ENCODE results near the gene PRSS8.
A peak's percentile ranks its signal among the peaks of the same experiment; 100 is the strongest.
"Not testable (repeated sequence)": the region's sequence is repeated elsewhere in the genome, so short reads cannot be mapped to it uniquely, and the experiment has no call there.

The PRSS8 gene

GRCh38 chr16:31143694-31144148 lies 8.2 kb upstream of the PRSS8 start:
- no peak for DNase-seq

DNA sequence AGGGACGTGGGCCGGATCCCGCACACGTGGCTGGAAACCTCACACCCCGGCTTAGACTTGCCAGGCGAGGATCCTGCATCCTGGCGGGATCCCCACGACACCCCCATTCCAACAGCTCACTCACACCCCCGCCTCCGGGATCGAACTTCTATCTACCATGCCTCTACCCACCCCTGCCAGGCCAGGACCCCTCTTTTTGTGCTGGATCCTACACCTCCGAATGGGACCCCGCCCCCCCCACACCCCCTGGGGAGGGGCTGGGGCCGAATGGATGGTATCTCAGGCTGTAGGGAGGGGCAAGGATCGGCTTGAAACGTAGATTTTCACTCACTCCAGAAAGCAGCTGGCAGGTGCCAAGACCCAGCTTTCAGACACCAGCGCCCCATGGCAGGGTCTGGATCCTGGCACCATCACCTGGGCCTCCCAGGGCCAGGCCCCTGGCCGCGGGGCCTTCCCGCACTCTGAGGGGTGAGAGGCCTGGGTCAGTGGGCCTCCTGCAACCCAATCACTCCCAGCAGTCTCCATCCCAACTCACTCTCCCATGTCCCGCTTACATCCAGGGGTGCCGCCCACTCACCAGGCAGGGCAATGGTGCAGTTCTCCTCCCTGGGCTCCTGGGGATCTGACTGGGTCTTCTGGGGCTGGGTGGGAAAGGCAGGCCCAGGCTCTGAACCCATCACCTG lies 7.6 kb upstream of the PRSS8 start:
- no peak for DNase-seq

GRCh38 chr16:31142109-31143010 lies 6.8 kb upstream of the PRSS8 start:
- peak; percentile 97 for DNase-seq

DNA sequence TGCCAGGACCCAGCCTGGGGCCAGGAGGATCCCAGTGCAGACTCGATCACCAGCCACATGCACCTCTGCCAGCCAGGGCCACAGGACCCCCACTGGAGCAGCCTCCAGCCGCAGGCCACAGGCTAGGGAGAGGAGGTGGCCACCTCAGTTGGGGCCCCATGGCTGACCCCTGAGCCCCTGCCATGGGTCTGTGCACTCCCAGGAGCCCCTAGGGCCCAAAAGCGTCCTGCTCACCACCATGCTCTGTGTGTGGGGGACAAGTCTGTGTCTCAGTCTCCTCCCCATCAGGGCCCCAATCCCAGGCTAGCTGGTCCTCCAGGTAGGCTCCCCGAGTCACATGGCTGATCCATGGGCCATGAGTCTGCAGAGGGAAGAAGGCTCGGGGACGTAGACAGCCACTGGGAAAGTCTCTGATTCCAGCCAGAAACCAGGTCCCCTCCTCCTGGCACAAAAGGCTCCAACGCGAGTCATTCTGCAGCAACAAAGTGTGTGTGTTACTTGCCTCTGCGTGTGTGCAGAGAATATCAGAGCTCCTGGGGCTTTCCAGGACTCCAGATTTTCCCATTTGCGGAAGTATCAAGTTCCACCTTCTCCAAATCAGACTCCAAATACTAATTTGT lies 6.1 kb upstream of the PRSS8 start:
- no peak for DNase-seq

GRCh38 chr16:31141071-31141469 lies 5.5 kb upstream of the PRSS8 start:
- DNase-seq, result not testable (repeated sequence)

- DNase-seq, result no peak
These were observed 3.4 kb upstream of the PRSS8 start for GRCh38 chr16:31138621-31139578.

- DNase-seq, result not testable (repeated sequence)
These were observed 1.4 kb upstream of the PRSS8 start for GRCh38 chr16:31136822-31137499.

DNA sequence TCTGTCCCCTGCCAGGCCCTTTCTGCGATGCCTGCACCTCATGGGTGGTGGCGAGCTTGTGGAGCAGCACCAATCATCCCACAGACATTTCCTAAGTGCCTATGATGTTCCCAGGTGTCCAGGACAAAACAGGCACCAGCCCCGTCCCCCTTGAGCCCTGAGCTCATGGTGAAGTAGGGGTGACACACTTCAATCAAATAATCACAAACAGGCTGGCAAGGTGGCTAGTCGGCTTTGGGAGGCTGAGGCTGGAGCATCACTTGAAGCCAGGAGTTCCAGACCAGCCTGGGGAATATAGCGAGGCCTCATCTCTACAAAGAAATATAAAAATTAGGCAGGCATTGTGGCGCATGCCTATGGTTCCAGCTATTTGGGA lies 748 bp upstream of the PRSS8 start:
- DNase-seq, result no peak

GRCh38 chr16:31134625-31135534 lies 647 bp downstream of the PRSS8 start:
- no peak for DNase-seq

DNA sequence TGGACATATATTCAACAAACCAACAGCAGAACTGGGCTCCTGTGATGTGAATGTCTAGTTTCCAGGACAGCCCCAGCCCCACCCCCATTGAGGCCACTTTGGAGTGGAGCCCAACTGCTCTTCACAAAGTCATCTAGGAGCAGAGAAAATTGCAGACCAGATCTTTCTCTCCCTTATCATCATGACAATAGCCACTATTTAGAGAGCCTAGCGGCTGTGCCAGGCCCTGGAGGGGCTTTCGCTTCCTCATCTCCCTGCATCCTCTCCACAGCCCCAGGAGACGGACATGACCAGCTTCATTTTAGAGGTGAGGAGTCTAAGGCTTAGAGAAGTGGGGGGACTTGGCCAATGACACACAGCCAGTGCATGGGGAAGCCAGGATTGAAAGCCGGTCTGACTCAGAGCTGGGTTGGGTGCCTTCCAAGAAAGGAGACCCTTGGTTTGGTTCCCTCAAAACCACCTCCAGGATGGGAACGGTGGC lies 1.4 kb downstream of the PRSS8 start:
- DNase-seq, result no peak

- no peak for DNase-seq
These were observed 2.5 kb downstream of the PRSS8 start for GRCh38 chr16:31133046-31133501.

DNA sequence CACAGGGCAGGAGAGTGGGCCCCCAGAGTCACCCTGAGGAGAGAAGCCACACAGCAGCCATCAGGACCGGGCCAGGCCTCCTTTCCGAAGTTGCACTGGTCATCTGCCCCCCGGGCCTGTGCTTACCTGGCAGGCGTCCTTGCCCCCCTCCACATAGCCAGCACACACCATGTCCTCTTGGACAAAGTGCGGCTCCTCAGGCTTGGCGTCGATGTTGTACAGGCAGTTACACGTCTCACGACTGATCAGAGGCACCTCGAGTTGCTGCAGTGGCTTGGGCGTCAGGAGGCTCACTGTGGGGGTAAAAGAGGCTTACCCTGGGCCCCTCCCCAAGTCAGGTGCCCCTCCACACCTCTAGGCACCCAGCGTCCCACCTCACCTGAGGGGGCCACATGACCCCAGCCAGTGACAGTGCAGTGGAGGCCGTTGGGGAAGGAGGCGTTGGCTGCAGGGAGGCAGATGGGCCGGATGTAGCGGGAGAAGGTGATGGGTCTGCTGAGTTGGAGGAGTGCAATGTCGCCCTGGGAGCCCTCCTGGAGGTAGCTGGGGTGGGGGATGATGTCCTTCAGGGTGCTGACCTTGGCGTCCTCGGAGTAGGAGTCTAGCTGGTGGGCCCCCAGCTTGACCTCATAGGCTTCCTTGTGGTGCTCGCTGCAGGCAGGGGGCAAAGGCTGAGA lies 3.1 kb downstream of the PRSS8 start:
- DNase-seq, result no peak

DNA sequence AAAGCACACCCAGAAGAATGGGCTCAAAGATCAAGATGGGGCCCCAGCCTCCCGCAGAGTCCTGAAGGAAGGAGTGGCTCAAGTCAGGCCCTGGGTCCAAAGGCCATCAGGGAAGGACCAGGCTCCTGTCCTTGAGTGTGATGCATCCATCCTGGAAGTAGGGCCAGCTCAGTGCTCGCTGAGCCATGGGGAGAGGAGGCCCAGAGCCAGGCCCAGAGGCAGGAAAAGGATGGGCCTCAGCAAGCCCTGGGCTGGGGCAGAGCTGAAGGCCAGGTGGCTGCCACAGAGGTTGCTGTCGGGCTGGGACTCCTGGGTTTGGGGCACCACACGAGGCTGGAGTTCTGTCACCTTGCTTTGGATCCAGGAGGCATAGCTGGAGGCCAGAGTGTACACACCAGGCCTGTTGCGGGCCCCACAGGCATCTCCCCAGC lies 3.7 kb downstream of the PRSS8 start:
- no peak for DNase-seq

DNA sequence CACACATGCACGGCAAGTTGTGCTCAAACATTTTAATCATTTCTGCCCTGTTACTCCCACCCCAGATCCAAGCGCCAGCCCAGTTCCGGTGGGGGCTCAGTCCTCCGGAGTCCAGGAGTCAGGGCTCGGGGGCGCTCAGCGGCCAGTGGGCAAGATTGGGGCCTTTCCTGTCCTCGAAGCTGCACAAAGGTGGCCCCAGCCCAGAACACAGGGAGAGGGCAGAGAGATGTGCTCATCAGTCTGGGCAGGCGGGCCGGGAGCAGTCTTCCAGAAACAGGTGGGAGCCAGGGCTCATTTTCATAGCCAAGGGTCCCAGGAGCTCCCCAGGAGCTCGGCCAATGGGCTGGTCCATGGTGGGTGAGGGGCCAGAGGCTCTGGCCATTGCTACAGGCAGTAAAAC lies 4.1 kb downstream of the PRSS8 start:
- no peak for DNase-seq

- peak; percentile 89 for DNase-seq
These were observed 4.6 kb downstream of the PRSS8 start for GRCh38 chr16:31130899-31131298.

GRCh38 chr16:31130336-31130891 lies 5.1 kb downstream of the PRSS8 start:
- no peak for DNase-seq

DNA sequence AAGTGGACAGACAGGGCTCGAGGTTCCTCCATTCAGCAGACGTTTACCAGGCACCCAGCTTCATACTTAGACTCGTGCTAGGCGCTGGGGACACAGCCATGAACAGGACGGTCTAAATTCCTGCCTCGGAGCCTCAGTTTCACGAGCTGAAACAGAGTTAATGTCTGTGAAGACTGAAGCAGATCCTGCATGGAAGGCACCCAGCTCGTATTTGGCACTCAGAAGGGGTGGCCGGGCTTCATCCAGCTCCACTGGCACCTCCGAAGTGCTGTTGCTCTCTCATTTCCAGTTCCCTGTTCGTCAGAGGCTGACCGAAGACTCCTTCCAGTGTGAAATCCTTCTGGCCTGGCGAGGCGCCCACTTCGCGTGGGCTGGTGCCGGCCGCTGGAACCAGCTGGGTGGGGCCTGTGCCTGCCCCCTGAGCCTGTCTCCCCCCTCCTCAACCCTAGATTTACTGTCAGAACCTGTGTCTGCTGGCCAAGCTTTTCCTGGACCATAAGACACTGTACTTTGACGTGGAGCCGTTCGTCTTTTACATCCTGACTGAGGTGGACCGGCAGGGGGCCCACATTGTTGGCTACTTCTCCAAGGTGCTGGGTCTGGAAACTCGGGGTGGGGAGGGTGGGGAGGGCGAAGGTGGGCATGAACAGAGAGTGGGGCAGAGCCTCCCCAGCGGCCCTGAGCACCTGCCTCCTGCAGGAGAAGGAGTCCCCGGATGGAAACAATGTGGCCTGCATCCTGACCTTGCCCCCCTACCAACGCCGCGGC lies 5.8 kb downstream of the PRSS8 start:
- no peak for DNase-seq

DNA sequence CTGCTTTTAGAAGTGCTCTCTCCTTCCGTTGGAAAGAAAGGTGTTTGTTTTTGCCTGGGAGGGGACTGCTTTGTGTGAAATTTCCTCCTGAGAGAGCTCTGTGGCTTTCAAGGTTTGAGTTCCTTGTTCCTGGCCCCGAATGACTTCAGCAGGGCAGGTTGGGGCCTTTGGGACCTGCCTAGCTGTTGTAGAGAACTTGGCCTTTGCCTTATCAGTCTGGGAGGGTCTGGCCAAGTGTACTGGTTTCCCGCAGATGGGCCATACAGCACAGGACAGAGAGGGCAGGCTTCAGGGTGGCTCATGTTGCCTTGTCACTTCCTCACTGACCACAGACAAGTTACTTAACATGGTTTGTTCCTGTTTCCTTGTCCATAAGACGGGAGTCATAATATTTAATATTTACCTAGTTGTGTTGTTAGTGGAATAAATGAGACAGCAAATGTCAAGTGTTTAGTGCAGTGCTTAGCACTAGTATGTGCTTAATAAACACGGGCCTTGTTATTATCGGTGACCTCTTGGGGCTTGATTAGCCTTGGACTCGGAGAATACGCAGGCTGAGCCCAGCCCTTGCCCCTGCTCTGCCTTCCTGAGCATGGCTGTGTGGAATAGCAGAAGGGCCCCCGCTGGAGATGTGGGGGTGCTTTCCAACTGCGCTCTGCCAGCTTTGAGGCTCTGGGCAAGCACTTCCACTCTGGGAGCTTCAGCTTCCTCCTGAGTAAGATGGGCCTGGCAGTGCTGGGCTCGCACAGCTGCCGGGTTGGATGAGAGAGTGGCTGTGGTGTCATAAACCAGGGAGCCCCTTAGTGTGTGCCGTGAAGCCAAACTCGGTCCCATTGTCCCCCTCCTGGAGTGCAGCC lies 6.6 kb downstream of the PRSS8 start:
- no peak for DNase-seq

Measured in NCI-H510A (cell line).